ENCODE data around the gene TP53RK.

Gene TP53RK

GRCh38 chr20:46689082-46689753, at the start of gene TP53RK:
TSS of gene TP53RK (minus strand) at chr20:46689444. CDS start at chr20:46689414, 30 bp downstream.
- H3K9me3 ChIP-seq, result no peaks in the 10 kb centered on the region
- peaks cover 19% of the 10 kb centered on the region for H3K36me3 ChIP-seq (replicated peaks)
- peaks cover 12% of the 10 kb centered on the region; the same call in 1 of the 2 replicates for H3K4me1 ChIP-seq
- DNase-seq (ENCODE audit: low spot score in 2 of 2), result peak; percentile 99
- in situ Hi-C loops (cut with MboI; ENCODE audit: low sequenced_read_pairs), result no loop called here
- H3K4me3 ChIP-seq, result peak within 1 kb of the TSS; percentile 83
- no peaks in the 10 kb centered on the region for H3K27me3 ChIP-seq (ENCODE audit: low read depth)

GRCh38 chr20:46735436-46735835, 46.2 kb upstream of the TP53RK start:
- H3K36me3 ChIP-seq (replicated peaks), result no peaks in the 10 kb centered on the region
- no peaks in the 10 kb centered on the region for H3K4me1 ChIP-seq
- H3K27me3 ChIP-seq (ENCODE audit: low read depth), result no peaks in the 10 kb centered on the region; the same call in none of the 2 replicates
- no peak overlapping the region for H3K4me3 ChIP-seq
- in situ Hi-C loops (cut with MboI; ENCODE audit: low sequenced_read_pairs), result no loop called here
- no peaks in the 10 kb centered on the region for H3K9me3 ChIP-seq
- no peak for DNase-seq (ENCODE audit: low spot score in 2 of 2)

- Histone ChIP-seq H3K36me3 (replicated peaks) (no peaks in the 10 kb centered on the region), H3K4me1 (no peaks in the 10 kb centered on the region), H3K27me3 (ENCODE audit: low read depth) (no peaks in the 10 kb centered on the region), H3K9me3 (no peaks in the 10 kb centered on the region), H3K4me3 (no peak overlapping the region)
- in situ Hi-C loops (cut with MboI; ENCODE audit: low sequenced_read_pairs), result no loop called here
- DNase-seq (ENCODE audit: low spot score in 2 of 2), result no peak
Measured at GRCh38 chr20:46731770-46732169, 42.5 kb upstream of the TP53RK start.

- H3K4me1 ChIP-seq, result no peaks in the 10 kb centered on the region
- no peak overlapping the region for H3K4me3 ChIP-seq
- no peaks in the 10 kb centered on the region for H3K36me3 ChIP-seq (replicated peaks)
- DNase-seq (ENCODE audit: low spot score in 2 of 2), result no peak
- in situ Hi-C loops (cut with MboI; ENCODE audit: low sequenced_read_pairs), result no loop called here
- H3K27me3 ChIP-seq (ENCODE audit: low read depth), result no peaks in the 10 kb centered on the region
- no peaks in the 10 kb centered on the region for H3K9me3 ChIP-seq
Measured at GRCh38 chr20:46725186-46726165, 36.2 kb upstream of the TP53RK start.

- Histone ChIP-seq H3K36me3 (replicated peaks) (no peaks in the 10 kb centered on the region), H3K4me3 (no peak overlapping the region), H3K27me3 (ENCODE audit: low read depth) (no peaks in the 10 kb centered on the region), H3K4me1 (no peaks in the 10 kb centered on the region), H3K9me3 (no peaks in the 10 kb centered on the region)
- in situ Hi-C loops (cut with MboI; ENCODE audit: low sequenced_read_pairs), result no loop called here
- no peak for DNase-seq (ENCODE audit: low spot score in 2 of 2)
Measured at GRCh38 chr20:46724343-46724959, 35.2 kb upstream of the TP53RK start.

- in situ Hi-C loops (cut with MboI; ENCODE audit: low sequenced_read_pairs), result no loop called here
- no peak overlapping the region for H3K4me3 ChIP-seq
Measured at GRCh38 chr20:46723039-46723438, 33.8 kb upstream of the TP53RK start.

GRCh38 chr20:46722450-46722849, 33.2 kb upstream of the TP53RK start:
- Histone ChIP-seq H3K27me3 (ENCODE audit: low read depth) (no peaks in the 10 kb centered on the region), H3K4me1 (no peaks in the 10 kb centered on the region), H3K36me3 (replicated peaks) (no peaks in the 10 kb centered on the region), H3K4me3 (no peak overlapping the region), H3K9me3 (no peaks in the 10 kb centered on the region)
- in situ Hi-C loops (cut with MboI; ENCODE audit: low sequenced_read_pairs), result no loop called here
- no peak for DNase-seq (ENCODE audit: low spot score in 2 of 2)

More at GRCh38 chr20:46723039-46723438, 33.8 kb upstream of the TP53RK start:
- H3K4me1 ChIP-seq, result no peaks in the 10 kb centered on the region
- no peaks in the 10 kb centered on the region for H3K36me3 ChIP-seq (replicated peaks)
- no peaks in the 10 kb centered on the region for H3K9me3 ChIP-seq
- no peak for DNase-seq (ENCODE audit: low spot score in 2 of 2)
- H3K27me3 ChIP-seq (ENCODE audit: low read depth), result no peaks in the 10 kb centered on the region

- DNase-seq (ENCODE audit: low spot score in 2 of 2), result no peak
- no peaks in the 10 kb centered on the region for H3K4me1 ChIP-seq
- no peaks in the 10 kb centered on the region for H3K27me3 ChIP-seq (ENCODE audit: low read depth)
- H3K36me3 ChIP-seq (replicated peaks), result no peaks in the 10 kb centered on the region
- H3K4me3 ChIP-seq, result no peak overlapping the region
- in situ Hi-C loops (cut with MboI; ENCODE audit: low sequenced_read_pairs), result no loop called here
- no peaks in the 10 kb centered on the region for H3K9me3 ChIP-seq
Measured at GRCh38 chr20:46721476-46721875, 32.2 kb upstream of the TP53RK start.

GRCh38 chr20:46720776-46721425, 31.7 kb upstream of the TP53RK start:
- Histone ChIP-seq H3K4me1 (no peaks in the 10 kb centered on the region), H3K4me3 (no peak overlapping the region), H3K27me3 (ENCODE audit: low read depth) (no peaks in the 10 kb centered on the region), H3K9me3 (no peaks in the 10 kb centered on the region), H3K36me3 (replicated peaks) (no peaks in the 10 kb centered on the region)
- in situ Hi-C loops (cut with MboI; ENCODE audit: low sequenced_read_pairs), result no loop called here
- no peak for DNase-seq (ENCODE audit: low spot score in 2 of 2)

- no peaks in the 10 kb centered on the region for H3K36me3 ChIP-seq (replicated peaks)
- no peak for DNase-seq (ENCODE audit: low spot score in 2 of 2)
- in situ Hi-C loops (cut with MboI; ENCODE audit: low sequenced_read_pairs), result no loop called here
- H3K4me1 ChIP-seq, result no peaks in the 10 kb centered on the region
- H3K27me3 ChIP-seq (ENCODE audit: low read depth), result no peaks in the 10 kb centered on the region
- H3K9me3 ChIP-seq, result no peaks in the 10 kb centered on the region
- H3K4me3 ChIP-seq, result no peak overlapping the region
Measured at GRCh38 chr20:46720019-46720418, 30.8 kb upstream of the TP53RK start.

GRCh38 chr20:46717818-46718541, 28.7 kb upstream of the TP53RK start:
- in situ Hi-C loops (cut with MboI; ENCODE audit: low sequenced_read_pairs), result no loop called here
- H3K9me3 ChIP-seq, result no peaks in the 10 kb centered on the region
- DNase-seq (ENCODE audit: low spot score in 2 of 2), result no peak

GRCh38 chr20:46715292-46715756, 26.1 kb upstream of the TP53RK start:
- H3K9me3 ChIP-seq, result no peaks in the 10 kb centered on the region
- in situ Hi-C loops (cut with MboI; ENCODE audit: low sequenced_read_pairs), result no loop called here
- H3K4me1 ChIP-seq, result no peaks in the 10 kb centered on the region
- no peaks in the 10 kb centered on the region for H3K36me3 ChIP-seq (replicated peaks)
- no peak overlapping the region for H3K4me3 ChIP-seq
- DNase-seq (ENCODE audit: low spot score in 2 of 2), result no peak
- no peaks in the 10 kb centered on the region for H3K27me3 ChIP-seq (ENCODE audit: low read depth)

More at GRCh38 chr20:46717818-46718541, 28.7 kb upstream of the TP53RK start:
- Histone ChIP-seq H3K36me3 (replicated peaks) (no peaks in the 10 kb centered on the region), H3K4me3 (no peak overlapping the region), H3K4me1 (no peaks in the 10 kb centered on the region), H3K27me3 (ENCODE audit: low read depth) (no peaks in the 10 kb centered on the region)
